Measurements from ENCODE around the gene TOMM40. TPM values are rescaled to one million over a fixed set of nuclear protein-coding genes. Genes with fewer than 3 reads are reported as not detected.
A peak's percentile ranks its signal among the peaks of the same experiment; 100 is the strongest.

TOMM40 gene
- total and polyA plus RNA-seq, 9 of the 15 experiments (the other 6 are each of a cell fraction or from before 2014, with no cell fraction given) = 0.89 to 290 (median 160) TPM

DNA sequence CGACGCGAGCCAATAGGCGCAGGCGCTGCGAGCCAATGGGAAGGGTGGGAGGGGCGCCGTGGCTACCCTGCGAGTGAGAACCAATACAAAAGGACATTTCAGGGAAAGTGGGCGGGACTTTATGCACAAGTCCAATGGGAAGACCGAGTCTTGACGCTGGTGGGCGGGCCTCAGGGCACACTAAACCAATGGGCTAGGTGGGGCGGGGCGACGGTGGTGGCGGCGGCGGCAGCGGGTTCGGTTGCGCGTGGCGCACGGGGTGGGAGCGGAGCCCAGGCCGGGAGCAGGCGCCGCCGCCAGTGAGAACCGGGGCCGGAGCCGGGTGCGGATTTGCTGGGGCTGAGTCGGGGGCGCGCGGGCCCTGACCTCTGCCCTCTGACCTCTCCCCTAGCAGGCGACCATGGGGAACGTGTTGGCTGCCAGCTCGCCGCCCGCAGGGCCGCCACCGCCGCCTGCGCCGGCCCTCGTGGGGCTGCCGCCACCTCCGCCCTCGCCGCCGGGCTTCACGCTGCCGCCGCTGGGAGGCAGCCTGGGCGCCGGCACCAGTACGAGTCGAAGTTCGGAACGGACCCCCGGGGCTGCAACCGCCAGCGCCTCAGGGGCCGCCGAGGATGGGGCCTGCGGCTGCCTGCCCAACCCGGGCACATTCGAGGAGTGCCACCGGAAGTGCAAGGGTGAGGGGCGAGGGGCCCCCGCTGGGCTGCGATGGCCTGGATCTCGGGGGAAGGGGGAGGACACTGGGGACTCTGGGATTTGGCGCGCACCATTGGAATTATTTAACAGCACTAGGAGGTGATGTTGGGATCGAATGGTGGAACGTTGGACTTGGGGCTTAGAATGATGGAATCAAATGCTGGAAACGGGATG lies at the start of gene TOMM40 (continued):
- peak; percentile 49; the same call in 1 of the 2 replicates for TF ChIP-seq ZBTB7A (IDR thresholded peaks at IDR 0.05; ENCODE audit: borderline replicate concordance, control insufficient read depth, low read depth, low read length)
- TF ChIP-seq ZNF165 (CRISPR knock-in tag; IDR thresholded peaks at IDR 0.05; ENCODE audit: borderline replicate concordance) = no peak
- TF ChIP-seq BRD9 (IDR thresholded peaks at IDR 0.05; ENCODE audit: low read depth, partially characterized antibody) = no peak
- TF ChIP-seq, protein P1, sequence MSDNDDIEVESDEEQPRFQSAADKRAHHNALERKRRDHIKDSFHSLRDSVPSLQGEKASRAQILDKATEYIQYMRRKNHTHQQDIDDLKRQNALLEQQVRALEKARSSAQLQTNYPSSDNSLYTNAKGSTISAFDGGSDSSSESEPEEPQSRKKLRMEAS (CRISPR knock-in tag; IDR thresholded peaks at IDR 0.05) = peak; percentile 48; the same call in 1 of the 2 replicates
- TF ChIP-seq ZNF277 (CRISPR knock-in tag; IDR thresholded peaks at IDR 0.05; ENCODE audit: borderline replicate concordance) = no peak
- TF ChIP-seq, protein P2, sequence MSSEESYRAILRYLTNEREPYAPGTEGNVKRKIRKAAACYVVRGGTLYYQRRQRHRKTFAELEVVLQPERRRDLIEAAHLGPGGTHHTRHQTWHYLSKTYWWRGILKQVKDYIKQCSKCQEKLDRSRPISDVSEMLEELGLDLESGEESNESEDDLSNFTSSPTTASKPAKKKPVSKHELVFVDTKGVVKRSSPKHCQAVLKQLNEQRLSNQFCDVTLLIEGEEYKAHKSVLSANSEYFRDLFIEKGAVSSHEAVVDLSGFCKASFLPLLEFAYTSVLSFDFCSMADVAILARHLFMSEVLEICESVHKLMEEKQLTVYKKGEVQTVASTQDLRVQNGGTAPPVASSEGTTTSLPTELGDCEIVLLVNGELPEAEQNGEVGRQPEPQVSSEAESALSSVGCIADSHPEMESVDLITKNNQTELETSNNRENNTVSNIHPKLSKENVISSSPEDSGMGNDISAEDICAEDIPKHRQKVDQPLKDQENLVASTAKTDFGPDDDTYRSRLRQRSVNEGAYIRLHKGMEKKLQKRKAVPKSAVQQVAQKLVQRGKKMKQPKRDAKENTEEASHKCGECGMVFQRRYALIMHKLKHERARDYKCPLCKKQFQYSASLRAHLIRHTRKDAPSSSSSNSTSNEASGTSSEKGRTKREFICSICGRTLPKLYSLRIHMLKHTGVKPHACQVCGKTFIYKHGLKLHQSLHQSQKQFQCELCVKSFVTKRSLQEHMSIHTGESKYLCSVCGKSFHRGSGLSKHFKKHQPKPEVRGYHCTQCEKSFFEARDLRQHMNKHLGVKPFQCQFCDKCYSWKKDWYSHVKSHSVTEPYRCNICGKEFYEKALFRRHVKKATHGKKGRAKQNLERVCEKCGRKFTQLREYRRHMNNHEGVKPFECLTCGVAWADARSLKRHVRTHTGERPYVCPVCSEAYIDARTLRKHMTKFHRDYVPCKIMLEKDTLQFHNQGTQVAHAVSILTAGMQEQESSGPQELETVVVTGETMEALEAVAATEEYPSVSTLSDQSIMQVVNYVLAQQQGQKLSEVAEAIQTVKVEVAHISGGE (CRISPR knock-in tag; IDR thresholded peaks at IDR 0.05) = 0 out of 6 replicates have a peak, but pooled peaks of 1 of the 3 experiments have one; percentile 52
- TF ChIP-seq SIN3A (IDR thresholded peaks at IDR 0.05; ENCODE audit: borderline replicate concordance in 2 of 2, control insufficient read depth in 1 of 2, low read depth in 2 of 2, low read length in 2 of 2) = peak in 1 of 2 experiments; percentile 90; a peak in 2 of 4 replicates
- no peak for TF ChIP-seq TEAD4 (IDR thresholded peaks at IDR 0.05; ENCODE audit: low read length)
- no peak for TF ChIP-seq TEAD4 (CRISPR knock-in tag; IDR thresholded peaks at IDR 0.05; ENCODE audit: borderline replicate concordance)
- TF ChIP-seq SIN3B (IDR thresholded peaks at IDR 0.05; ENCODE audit: low read depth) = peak; percentile 93
- TF ChIP-seq, protein P3, sequence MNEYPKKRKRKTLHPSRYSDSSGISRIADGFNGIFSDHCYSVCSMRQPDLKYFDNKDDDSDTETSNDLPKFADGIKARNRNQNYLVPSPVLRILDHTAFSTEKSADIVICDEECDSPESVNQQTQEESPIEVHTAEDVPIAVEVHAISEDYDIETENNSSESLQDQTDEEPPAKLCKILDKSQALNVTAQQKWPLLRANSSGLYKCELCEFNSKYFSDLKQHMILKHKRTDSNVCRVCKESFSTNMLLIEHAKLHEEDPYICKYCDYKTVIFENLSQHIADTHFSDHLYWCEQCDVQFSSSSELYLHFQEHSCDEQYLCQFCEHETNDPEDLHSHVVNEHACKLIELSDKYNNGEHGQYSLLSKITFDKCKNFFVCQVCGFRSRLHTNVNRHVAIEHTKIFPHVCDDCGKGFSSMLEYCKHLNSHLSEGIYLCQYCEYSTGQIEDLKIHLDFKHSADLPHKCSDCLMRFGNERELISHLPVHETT (CRISPR knock-in tag; conservative IDR thresholded peaks at IDR 0.05 in 1 of 2, IDR thresholded peaks at IDR 0.05 in 1 of 2) = peak in 1 of 2 experiments; percentile 88; a peak in 1 of 4 replicates
- TF ChIP-seq RBM25 (IDR thresholded peaks at IDR 0.05; ENCODE audit: low read depth, low read length, severe bottlenecking) = peak; percentile 97
- TF ChIP-seq PHB (CRISPR knock-in tag; IDR thresholded peaks at IDR 0.05) = no peak
- no peak for TF ChIP-seq HDGF (IDR thresholded peaks at IDR 0.05)
- no peak for TF ChIP-seq ZNF146 (CRISPR knock-in tag; IDR thresholded peaks at IDR 0.05; ENCODE audit: unreplicated experiment)
- peak; percentile 94 for TF ChIP-seq MXD1 (CRISPR knock-in tag; IDR thresholded peaks at IDR 0.05; ENCODE audit: borderline replicate concordance, poor library complexity, severe bottlenecking)
- peak; percentile 84 for TF ChIP-seq CHD2 (IDR thresholded peaks at IDR 0.05; ENCODE audit: low read depth, low read length)

Measured in K562 (cell line).